ENCODE results near the gene PINLYP. TPM values are rescaled to one million over a fixed set of nuclear protein-coding genes. Genes with fewer than 3 reads are reported as not detected.
A peak's percentile ranks its signal among the peaks of the same experiment; 100 is the strongest.

The PINLYP gene
- total RNA-seq, 1 experiment from 2014 or later: 11.9 TPM

DNA sequence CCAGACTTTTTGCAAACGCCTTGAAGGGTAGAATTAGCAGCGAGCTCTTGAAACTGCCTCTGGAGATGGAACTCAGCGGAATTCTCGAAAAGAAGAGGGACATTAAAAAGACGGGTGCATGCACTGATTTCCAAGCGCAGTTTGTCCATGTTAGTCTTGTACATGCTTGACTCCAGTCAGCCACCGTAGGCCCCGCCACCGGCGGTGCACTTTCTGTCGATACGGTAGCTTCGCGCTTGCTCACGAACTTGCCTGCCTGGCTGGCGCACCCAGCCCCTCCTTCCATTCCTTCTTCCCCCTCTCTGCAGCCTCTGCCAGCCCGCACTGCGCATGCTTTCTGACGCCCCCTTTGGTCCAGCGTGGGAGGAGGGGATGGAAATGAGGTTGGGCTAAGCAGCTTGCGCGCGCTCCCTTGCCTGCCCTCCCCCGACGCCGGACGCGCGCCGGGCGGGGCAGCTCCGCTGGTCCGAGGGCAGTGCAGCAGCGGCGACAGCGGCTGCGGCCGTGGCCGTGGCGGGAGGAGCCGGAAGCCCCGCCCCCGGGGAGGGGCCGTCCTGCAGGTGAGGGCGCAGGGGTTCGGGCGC is 42.5 kb upstream of the PINLYP start, which contains the start of gene ZNF575:
Gene ZNF575 (plus strand): TSS at position 227 of the 584 bp plus-strand sequence. CDS start 1,235 bp downstream, outside the sequence.
- H3T11ph ChIP-seq (ENCODE audit: low read length): no peak within 1 kb of the TSS
- H3K9me3 ChIP-seq (ENCODE audit: control insufficient read depth, low read depth, low read length): no peaks in the 10 kb centered on the region
- no peak within 1 kb of the TSS for H2BK20ac ChIP-seq (ENCODE audit: low read depth, low read length, poor library complexity, severe bottlenecking)
- no peaks in the 10 kb centered on the region for H3K79me2 ChIP-seq (ENCODE audit: insufficient read depth, low read length)
- TF ChIP-seq, protein P1, sequence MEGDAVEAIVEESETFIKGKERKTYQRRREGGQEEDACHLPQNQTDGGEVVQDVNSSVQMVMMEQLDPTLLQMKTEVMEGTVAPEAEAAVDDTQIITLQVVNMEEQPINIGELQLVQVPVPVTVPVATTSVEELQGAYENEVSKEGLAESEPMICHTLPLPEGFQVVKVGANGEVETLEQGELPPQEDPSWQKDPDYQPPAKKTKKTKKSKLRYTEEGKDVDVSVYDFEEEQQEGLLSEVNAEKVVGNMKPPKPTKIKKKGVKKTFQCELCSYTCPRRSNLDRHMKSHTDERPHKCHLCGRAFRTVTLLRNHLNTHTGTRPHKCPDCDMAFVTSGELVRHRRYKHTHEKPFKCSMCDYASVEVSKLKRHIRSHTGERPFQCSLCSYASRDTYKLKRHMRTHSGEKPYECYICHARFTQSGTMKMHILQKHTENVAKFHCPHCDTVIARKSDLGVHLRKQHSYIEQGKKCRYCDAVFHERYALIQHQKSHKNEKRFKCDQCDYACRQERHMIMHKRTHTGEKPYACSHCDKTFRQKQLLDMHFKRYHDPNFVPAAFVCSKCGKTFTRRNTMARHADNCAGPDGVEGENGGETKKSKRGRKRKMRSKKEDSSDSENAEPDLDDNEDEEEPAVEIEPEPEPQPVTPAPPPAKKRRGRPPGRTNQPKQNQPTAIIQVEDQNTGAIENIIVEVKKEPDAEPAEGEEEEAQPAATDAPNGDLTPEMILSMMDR (conservative IDR thresholded peaks at IDR 0.05): no peak
- no peak within 1 kb of the TSS for H3K27ac ChIP-seq (ENCODE audit: insufficient read length, low read depth, low read length)
- no CpG with 5 or more reads among the region's 47 CpGs for WGBS (ENCODE audit: extremely low coverage, insufficient read length, low lambda C conversion rate)
- H4K20me1 ChIP-seq (ENCODE audit: control insufficient read depth, insufficient read depth, insufficient read length): no peaks in the 10 kb centered on the region
- H2BK120ac ChIP-seq (ENCODE audit: low read depth, low read length, poor library complexity, severe bottlenecking): no peak within 1 kb of the TSS
- Mint-ChIP-seq H3K4me3 (peak within 1 kb of the TSS; percentile 79 to 97), H3K36me3 (ENCODE audit: insufficient read depth in 1 of 3, low read depth in 3 of 3) (peaks cover 3 to 16% (median 8%) of the 10 kb centered on the region in 3 experiments; a peak in 5 of 7 replicates), H3K4me1 (peaks cover 15 to 19% of the 10 kb centered on the region in 2 experiments), H3K27ac (peak within 1 kb of the TSS; percentile 97 to 99 (median 98)), H3K27me3 (ENCODE audit: low read depth) (peaks cover 17% of the 10 kb centered on the region), H3K9me3 (no peaks in the 10 kb centered on the region)
- H4K8ac ChIP-seq (replicated peaks; ENCODE audit: insufficient read length, low read depth, low read length): no peak within 1 kb of the TSS
- H2BK15ac ChIP-seq (ENCODE audit: low read depth, low read length): no peak within 1 kb of the TSS
- no peak within 1 kb of the TSS for H2AK5ac ChIP-seq (ENCODE audit: insufficient read length, low read length)
- no peak within 1 kb of the TSS for H2AFZ ChIP-seq (ENCODE audit: low read length)
- no peak within 1 kb of the TSS for H3K4ac ChIP-seq (ENCODE audit: low read depth, low read length)
- H3K9ac ChIP-seq (ENCODE audit: extremely low read depth, insufficient read length, low read length): no peak within 1 kb of the TSS
- peaks cover 5% of the 10 kb centered on the region for H3K23me2 ChIP-seq (ENCODE audit: insufficient read length, low read depth, low read length, poor library complexity, severe bottlenecking)
- H3K14ac ChIP-seq (ENCODE audit: insufficient read depth, low read length): no peak within 1 kb of the TSS
- no peaks in the 10 kb centered on the region for H3K79me1 ChIP-seq (ENCODE audit: insufficient read depth, low read depth, low read length, poor library complexity, severe bottlenecking)
- no peak within 1 kb of the TSS for H2BK12ac ChIP-seq (ENCODE audit: insufficient read length, low read depth, low read length)
- H3K4me1 ChIP-seq (ENCODE audit: insufficient read depth, low read length): no peaks in the 10 kb centered on the region
- H3K18ac ChIP-seq (ENCODE audit: insufficient read length, low read depth, low read length): no peak within 1 kb of the TSS
- peak; percentile 97 for DNase-seq
- H4K5ac ChIP-seq (ENCODE audit: insufficient read length, low read depth, low read length): no peak within 1 kb of the TSS
- no peak within 1 kb of the TSS for H2BK5ac ChIP-seq (ENCODE audit: insufficient read length, low read length)
- no peaks in the 10 kb centered on the region for H3K27me3 ChIP-seq (ENCODE audit: insufficient read depth, low read length)
- H4K91ac ChIP-seq (ENCODE audit: insufficient read length, low read depth, low read length): no peak within 1 kb of the TSS
- H3K56ac ChIP-seq (ENCODE audit: insufficient read length, low read depth, low read length): no peak within 1 kb of the TSS
- no peak within 1 kb of the TSS for H3K23ac ChIP-seq (ENCODE audit: insufficient read length, low read depth, low read length)
- peak within 1 kb of the TSS; percentile 56 for H3K4me2 ChIP-seq (ENCODE audit: insufficient read depth, insufficient read length, low read length)

Measured in H9 (cell line).